H54 (cell line): ENCODE results near the gene LRG1.
"Not testable (repeated sequence)": the region's sequence is repeated elsewhere in the genome, so short reads cannot be mapped to it uniquely, and the experiment has no call there.

ENCODE experiments used
- DNase-seq: peaks from one replicate; pipeline ENCODE4 v3.0.0; 2011; ENCODE audit warnings: low spot score, mixed read lengths; ENCODE audit not compliant: insufficient read length
- FAIRE-seq: peaks from 3 replicates; lab custom pipeline; 2011; peaks lifted over from hg19 to GRCh38; lab: Jason Lieb, UNC
- POLR2A ChIP-seq: IDR thresholded peaks from 2 replicates; pipeline ENCODE4 v1.6.1; 2011; ENCODE audit warnings: low read depth, mild to moderate bottlenecking, low read length

The LRG1 gene

DNA sequence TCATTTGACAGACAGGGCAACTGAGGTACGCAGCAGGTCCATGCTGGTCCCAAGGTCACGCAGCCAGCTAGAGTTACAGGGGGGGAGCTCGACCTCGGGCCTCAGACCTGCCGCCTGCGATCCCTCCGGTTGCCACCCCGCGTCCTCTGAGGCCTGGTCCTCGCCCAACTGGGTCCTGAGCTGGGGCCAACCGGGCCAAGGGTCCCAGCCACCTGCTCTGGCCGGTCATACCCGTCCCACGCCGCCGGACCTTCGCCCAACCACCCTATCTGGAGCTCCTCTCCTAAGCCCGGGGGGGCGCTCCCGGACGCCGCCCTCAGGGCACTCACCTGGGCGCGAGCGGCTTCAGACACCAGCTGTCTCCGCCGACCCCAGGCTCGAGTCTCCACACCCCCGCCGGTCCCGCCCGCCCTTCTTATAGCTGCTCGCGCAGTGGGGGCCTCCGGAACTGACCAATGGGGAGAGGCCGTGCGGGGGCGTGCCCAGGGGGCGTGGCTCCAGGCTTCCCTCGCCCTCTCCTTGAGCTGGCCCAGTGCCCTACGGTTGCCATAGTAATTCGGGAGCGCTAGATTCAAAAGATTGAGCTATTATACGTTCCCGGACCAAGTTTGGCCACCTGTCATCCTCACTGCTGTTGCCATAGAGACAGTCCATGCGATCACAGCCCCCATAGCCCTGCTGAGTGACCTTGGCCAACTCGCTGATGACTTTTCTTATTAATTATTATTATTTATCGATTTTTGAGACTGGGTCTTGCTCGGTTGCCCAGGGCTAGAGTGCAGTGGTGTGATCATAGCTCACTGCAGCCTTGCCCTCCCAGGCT is 4.8 kb downstream of the LRG1 start, which contains the start of gene PLIN5:
PLIN5 (minus strand) TSS at position 389 of the 823 bp plus-strand sequence. CDS start 1,150 bp downstream, outside the sequence.
- DNase-seq (no peak), FAIRE-seq (no peak)
- TF ChIP-seq POLR2A: no peak

DNA sequence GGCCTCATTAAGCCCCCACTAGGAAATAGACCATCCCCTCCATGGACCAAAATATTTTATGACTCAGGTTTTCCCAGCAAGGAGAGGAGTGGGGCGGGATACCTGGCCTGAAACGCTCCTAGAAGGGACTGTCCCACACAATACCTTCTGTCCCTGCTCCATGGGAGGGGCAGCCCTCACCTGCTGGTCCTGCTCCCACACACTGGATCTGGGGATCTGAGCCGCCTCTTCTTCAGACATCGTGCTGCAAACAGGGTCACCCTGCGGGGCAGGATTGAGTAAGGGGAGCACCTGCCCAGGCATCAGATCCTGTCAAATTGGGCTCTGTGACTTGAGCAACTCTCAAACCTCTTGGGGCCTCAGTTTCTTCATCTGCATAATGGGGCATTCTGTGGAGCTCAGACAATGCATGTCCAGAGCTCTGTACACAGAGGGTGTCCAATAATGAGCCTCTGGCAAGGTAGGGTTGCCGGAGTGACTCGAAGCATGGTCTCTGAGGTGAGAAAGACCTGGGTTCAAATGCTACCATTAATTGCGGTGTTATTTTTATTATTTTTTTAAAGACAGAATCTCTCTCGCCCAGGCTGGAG is 5.9 kb downstream of the LRG1 start:
- TF ChIP-seq POLR2A: no peak
- FAIRE-seq: no peak
- DNase-seq: no peak

DNA sequence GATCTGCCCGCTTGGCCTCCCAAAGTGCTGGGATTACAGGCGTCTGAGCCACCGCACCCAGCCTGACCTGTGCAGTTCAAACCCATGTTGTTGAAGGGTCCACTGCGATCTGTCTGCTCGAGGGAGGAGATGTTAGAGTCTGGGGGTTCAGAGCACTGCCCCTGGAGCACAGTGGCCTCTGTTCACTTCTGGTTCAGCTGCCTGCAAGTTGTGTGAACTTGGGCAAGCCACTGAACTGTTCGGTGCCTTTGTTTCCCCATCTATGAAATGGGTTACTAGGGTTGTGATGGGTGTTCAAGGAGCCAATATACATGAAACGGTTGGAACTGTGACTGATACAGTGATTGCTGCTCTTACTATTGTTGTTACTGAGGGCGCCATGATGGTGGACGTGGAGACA is 6.5 kb downstream of the LRG1 start:
- no peak for TF ChIP-seq POLR2A
- no peak for DNase-seq
- no peak for FAIRE-seq

DNA sequence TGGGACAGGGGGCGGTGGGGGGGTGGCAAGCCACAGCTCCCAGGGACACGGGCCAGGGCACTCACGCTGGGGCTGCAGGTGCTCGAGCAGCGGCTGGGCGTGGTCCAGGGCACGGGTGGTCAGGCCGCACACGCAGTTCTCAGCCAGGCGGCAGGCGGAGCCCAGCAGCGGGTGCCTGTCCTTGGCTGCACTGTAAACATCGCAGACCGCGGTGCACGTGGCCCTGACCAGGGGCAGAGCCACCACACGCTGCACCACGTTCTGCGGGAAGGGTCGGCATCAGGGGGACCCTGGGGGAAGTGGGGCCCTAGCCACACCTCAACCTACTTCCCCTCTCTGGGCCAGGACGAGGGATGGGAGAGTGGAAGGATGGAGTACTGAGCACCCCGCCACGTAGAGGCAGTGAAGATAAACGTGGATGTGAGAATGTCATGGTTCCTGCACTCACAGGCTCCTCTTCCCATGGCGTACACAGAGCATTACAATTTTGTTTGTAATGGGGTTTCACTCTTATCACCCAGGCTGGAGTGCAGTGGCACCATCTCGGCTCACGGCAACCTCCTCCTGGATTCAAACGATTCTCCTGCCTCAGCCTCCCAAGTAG is 8.2 kb downstream of the LRG1 start:
- TF ChIP-seq POLR2A: no peak
- no peak for DNase-seq
- no peak for FAIRE-seq

DNA sequence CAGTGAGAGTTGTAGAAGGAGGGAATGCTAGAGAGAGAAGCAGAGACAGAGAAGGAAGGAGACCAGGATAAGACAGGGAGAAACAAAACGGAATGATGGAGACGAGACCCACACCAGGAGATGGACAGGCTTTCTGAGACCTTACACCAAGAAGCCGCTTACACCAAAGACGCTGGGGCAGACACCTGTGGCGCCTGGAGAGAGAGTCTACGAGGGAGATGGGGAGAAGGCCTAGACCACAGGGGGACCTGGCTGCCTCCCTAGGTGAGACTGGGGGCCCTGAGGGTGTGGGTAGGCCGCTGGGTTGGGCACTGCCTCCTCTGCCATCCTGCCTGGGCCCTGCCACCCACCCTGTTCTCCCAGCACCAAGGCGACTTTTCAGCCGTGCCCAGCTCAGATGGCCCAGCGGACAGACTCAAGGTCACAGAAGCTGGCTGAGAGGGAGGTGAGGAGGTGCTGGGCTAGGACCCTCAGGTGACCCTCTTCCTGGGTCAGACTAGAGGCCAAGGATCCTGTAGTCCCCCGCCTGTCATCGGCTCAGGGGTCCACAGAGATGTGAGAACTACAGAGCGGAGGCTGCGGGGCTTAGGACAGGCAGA is 9.8 kb downstream of the LRG1 start:
- TF ChIP-seq POLR2A: no peak
- no peak for DNase-seq
- FAIRE-seq: no peak

DNA sequence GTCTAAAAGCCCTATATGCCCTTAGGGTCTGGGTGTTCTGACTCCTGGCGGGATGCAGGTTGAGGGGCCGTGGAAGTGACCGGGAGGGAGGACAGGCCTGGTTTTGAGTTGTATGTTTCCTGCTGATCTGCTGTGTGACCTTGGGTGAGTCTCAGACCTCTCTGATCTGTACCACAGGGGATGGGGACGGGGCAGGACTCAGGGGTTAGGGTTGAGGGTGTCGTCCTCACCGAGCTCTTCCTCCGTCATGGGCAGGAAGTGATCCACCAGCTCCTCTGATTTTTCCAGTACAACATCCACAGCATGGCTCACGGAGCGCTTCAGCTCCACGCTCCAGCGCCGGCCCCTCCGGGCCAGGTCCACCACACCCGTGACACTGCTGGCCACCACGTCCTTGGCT is 11.0 kb downstream of the LRG1 start:
- TF ChIP-seq POLR2A: no peak
- no peak for DNase-seq

DNA sequence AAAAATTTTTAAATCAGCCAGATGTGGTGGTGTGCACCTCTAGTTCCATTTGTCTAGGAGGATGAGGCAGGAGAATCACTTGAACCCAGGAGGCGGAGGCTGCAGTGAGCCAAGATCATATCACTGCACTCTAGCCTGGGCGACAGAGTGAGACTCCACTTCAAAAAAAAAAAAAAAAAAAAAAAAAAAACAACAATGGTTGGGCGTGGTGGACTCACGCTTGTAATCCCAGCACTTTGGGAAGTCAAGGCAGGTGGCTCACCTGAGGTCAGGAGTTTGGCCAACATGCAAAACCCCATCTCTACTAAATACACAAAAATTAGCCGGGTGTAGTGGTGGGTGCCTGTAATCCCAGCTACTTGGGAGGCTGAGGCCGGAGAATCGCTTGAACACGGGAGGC is 12.5 kb downstream of the LRG1 start:
- not testable (repeated sequence) for FAIRE-seq, DNase-seq

More for the DNA sequence above, 11.0 kb downstream of the LRG1 start:
- no peak for FAIRE-seq

DNA sequence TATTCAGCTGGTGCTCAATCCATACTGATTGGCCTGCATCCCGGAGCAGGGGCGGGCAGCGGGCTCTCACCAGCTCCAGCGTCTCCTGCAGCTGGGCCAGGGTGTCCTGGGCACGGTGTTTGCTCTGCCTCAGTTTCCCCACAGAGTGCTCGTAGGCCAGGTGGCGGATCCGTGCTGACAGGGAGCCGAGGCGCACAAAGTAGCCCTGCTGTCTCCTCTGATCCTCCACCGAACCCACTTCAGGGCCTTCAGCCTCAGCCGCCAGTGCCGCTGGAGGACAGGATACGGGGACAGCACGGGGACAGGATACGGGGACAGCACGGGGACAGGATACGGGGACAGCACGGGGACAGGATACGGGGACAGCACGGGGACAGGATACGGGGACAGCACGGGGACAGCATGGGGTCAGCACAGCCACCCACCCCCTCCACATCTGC is 14.3 kb downstream of the LRG1 start:
- DNase-seq (no peak), FAIRE-seq (no peak)
- TF ChIP-seq POLR2A: no peak

DNA sequence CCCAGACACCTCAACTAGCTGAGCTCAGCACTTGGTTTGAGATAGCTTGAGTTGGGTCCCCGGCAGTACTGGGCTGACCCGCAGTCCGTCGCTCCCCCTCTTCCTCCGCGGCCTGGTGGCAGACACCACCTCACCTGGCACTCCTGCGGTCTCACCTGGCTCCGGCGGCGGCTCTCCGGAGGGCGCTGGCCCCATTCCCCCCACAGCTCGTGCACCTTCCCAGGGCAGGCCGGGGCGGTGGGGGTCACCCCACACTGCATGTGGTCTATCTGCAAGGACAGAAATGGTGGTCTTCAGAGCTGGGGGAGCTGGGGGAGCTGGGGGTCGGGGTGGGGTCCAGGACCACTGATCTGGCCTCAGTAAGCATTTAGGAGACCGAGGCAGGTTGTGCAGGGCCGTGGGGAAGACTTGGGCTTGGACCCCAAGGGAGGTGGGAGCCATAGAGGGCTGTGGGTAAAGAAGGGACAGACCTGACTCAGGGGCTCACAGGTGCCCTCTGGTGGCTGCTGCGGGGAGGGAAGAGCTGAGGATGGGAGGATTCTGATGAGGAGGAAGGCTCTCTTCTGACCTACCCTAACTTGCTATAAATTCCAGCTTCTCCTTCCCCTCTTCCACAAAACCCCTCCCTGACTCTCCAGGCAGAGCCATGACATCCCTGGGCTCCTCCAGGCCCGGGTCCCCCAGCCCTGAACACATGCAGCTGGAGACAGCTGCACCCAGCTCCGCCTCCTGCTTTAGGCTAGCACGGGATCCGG is 14.9 kb downstream of the LRG1 start:
- FAIRE-seq (no peak), DNase-seq (peak; percentile 82)
- TF ChIP-seq POLR2A: no peak

DNA sequence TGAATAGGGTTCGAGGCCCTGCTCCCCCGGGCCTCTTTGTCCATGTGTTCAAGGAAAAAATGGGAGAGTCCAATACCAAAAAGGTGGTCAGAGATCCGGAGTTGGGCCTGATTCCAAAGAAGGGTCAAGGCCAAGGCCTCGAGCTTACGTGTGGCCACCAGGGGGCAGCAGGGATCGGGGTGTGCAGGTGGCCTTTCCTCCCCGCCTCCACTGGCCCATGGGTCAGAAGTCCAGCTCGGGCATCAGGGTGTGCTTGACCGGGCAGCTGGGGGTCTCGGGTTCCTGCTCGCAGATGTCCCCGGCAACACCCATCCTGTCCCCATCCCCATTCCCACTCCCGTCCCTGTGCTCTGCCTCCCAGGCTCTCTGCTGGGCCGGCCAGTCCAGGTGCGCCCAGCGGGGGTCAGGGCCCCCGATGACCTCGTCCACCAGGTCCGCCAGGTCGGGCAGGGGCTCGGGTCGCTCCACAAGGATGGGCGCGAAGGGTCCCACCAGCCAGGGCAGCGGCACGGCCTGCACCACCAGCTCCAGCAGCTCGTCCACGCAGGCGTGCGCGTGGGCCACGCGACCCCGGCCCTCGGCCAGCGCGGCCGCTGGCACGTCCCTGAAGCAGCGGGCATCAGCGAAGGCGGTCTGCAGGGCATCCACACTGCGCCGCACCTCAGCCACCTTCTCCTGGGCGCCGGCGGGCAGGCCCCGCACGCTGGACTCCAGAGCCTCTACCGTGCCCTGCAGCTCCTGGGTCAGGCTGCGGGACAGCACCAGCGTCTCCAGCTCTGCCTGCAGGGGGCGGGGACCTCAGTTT is 16.3 kb downstream of the LRG1 start:
- DNase-seq (peak; percentile 80), FAIRE-seq (no peak)
- no peak for TF ChIP-seq POLR2A

DNA sequence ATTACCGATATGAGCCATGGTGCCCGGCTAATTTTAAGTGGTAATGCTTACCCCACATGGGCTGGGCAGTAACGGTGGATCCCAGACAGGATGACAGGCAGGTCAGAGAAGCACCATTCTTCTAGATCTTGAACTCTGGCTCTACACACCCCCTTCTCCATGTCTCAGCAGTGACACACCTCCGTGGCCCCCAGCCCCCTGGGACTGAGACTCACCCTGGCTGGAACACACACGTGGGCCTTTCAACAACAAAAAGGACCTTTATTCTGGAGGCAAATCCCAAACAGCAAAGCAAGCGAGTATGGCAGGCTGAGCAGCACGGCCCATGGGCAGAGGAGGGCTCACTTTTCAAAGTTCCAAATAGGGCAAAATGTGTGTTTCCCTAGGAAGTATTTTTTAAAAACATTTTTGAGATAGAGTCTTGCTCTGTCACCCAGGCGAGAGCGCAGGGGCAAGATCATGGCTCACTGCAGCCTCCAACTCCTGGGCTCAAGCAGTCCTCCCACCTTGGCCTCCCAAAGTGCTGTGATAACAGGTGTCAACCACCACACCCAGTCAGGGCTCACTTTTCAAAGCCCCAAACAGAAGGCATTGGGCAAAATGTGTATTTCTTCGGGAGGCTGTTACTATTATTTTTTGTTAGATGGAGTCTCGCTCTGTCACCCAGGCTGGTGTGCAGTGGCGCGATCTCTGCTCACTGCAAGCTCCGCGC is 17.4 kb downstream of the LRG1 start:
- TF ChIP-seq POLR2A: no peak
- DNase-seq (no peak), FAIRE-seq (no peak)

DNA sequence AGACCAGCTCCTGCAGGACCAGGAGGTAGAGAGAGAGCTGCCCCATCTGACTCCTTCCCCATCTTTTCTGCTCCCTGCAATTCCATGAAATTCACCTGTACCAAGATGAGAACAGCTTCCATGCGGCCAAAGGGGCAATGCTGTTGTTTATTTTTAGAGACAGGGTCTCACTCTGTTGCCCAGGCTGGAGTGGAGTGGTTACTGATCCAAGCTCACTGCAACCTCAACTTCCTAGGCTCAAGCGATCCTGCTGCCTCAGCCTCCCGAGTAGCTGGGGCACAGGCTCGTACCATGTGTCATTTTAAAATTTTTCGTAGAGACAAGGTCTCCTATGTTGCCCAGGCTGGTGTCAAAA is 18.0 kb downstream of the LRG1 start:
- DNase-seq (no peak), FAIRE-seq (no peak)
- no peak for TF ChIP-seq POLR2A
